Measurements from ENCODE around the gene ZNF317. TPM values are rescaled to one million over a fixed set of nuclear protein-coding genes. Genes with fewer than 3 reads are reported as not detected.

The ZNF317 gene
- 40.3 and 40.5 TPM in 2 replicates for total RNA-seq (ENCODE audit: low replicate concordance)
- long read RNA-seq, full-length matches to known transcripts: 43 of 66 reads
- long read RNA-seq, partial matches to known transcripts: 2 of 66 reads
- long read RNA-seq, other reads (novel, unspliced or antisense): 21 of 66 reads

DNA sequence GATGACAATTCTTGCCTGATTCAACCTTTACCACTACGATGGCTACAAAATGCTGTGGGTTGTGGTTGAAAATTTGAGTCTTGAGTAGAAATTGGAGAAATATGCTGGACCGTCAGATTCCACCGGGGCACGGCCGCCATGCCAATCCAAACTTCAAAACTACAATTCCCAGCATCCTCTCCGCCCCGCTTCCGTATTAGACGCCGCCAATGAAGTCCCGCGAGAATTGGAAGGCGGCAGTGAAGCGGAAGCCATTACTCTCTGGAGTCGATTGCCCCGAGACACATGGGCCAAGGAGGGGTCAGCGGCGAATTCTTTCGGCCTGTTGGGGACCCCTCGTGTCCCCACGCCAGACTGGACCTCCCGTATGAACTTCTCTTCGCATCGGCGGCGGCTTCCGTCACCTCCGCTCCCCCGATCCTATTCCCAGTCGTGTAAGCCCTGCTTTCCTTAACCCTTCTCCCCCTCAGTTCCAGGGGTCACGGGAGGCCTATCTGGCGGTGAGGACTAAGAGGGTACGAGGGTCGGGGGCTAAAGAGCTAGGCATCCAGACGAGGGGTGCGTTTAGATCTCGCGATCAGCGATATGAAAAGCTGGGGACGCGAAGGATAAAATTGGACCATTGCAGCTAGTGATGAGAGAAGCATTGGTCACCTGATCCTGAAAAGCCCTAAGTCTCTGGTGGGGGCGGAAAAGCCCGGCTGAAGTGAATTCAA, at the start of gene ZNF317:
Gene ZNF317, plus strand, starts transcription at position 239 of the 716 bp plus-strand sequence. CDS start 15,620 bp downstream, outside the sequence.
- peak; percentile 88 for DNase-seq (ENCODE audit: extremely low spot score, unreplicated experiment)
- H3K4me1 Mint-ChIP-seq (ENCODE audit: unreplicated experiment): peaks cover 17% of the 10 kb centered on the region
- TF ChIP-seq, protein P1, sequence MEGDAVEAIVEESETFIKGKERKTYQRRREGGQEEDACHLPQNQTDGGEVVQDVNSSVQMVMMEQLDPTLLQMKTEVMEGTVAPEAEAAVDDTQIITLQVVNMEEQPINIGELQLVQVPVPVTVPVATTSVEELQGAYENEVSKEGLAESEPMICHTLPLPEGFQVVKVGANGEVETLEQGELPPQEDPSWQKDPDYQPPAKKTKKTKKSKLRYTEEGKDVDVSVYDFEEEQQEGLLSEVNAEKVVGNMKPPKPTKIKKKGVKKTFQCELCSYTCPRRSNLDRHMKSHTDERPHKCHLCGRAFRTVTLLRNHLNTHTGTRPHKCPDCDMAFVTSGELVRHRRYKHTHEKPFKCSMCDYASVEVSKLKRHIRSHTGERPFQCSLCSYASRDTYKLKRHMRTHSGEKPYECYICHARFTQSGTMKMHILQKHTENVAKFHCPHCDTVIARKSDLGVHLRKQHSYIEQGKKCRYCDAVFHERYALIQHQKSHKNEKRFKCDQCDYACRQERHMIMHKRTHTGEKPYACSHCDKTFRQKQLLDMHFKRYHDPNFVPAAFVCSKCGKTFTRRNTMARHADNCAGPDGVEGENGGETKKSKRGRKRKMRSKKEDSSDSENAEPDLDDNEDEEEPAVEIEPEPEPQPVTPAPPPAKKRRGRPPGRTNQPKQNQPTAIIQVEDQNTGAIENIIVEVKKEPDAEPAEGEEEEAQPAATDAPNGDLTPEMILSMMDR (conservative IDR thresholded peaks at IDR 0.05): no peak
- peak within 1 kb of the TSS; percentile 96 for H3K4me3 Mint-ChIP-seq
- peak within 1 kb of the TSS; percentile 96 for H3K27ac Mint-ChIP-seq
- H3K36me3 Mint-ChIP-seq: peaks cover 25% of the 10 kb centered on the region
- H3K27me3 Mint-ChIP-seq: peaks cover 6% of the 10 kb centered on the region
- H3K9me3 Mint-ChIP-seq: peaks cover 6% of the 10 kb centered on the region

DNA sequence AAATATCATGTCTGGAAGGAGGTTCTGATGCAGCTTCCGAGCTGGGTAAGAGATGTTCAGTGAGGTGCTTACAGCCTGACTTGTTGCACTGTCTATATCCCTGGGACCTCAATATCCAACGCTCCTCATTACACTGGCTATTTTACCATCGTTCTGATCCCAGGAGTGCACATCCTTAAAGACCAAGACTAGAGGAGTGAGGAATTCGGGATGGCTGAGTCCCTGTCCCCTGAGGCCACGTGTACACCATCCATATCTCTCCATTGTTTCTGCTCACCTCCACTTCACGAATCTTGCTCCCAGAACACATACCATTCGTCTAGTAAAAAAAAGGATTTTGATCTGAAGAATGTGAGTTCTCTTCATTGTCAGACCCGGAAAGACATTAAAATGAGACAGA, 32.8 kb upstream of the ZNF317 start, which contains the start of gene OR7G2:
Gene OR7G2, minus strand, starts transcription at position 101 of the 400 bp plus-strand sequence. CDS start 4,232 bp downstream, outside the sequence.
- H3K4me1 Mint-ChIP-seq (ENCODE audit: unreplicated experiment): no peaks in the 10 kb centered on the region
- no peak for DNase-seq (ENCODE audit: extremely low spot score, unreplicated experiment)
- H3K27ac Mint-ChIP-seq: no peak within 1 kb of the TSS
- H3K36me3 Mint-ChIP-seq: no peaks in the 10 kb centered on the region
- H3K4me3 Mint-ChIP-seq: no peak within 1 kb of the TSS
- TF ChIP-seq, protein P1 (conservative IDR thresholded peaks at IDR 0.05): no peak
- peaks cover 11% of the 10 kb centered on the region for H3K9me3 Mint-ChIP-seq
- H3K27me3 Mint-ChIP-seq: peaks cover 3% of the 10 kb centered on the region

DNA sequence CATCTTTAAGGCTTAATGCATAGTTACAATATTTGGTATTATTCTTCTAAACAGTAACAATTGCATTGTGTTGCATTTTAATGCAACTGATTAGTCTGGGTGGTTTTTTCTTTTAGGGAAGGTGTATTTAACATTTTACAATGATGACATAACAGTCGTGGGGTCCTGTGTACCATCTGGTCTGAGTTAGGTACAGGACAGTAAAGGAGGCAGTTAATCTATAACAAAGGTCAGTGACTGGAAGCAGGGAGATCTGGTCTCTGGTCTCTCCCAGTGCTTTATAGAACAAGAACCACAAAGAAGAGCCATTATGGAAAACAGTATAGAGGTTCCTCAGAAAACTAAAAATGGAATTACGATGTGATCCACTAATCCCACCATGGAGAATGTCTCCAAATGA, 30.2 kb upstream of the ZNF317 start:
- H3K4me1 Mint-ChIP-seq (ENCODE audit: unreplicated experiment): no peaks in the 10 kb centered on the region
- H3K27me3 Mint-ChIP-seq: peaks cover 3% of the 10 kb centered on the region

DNA sequence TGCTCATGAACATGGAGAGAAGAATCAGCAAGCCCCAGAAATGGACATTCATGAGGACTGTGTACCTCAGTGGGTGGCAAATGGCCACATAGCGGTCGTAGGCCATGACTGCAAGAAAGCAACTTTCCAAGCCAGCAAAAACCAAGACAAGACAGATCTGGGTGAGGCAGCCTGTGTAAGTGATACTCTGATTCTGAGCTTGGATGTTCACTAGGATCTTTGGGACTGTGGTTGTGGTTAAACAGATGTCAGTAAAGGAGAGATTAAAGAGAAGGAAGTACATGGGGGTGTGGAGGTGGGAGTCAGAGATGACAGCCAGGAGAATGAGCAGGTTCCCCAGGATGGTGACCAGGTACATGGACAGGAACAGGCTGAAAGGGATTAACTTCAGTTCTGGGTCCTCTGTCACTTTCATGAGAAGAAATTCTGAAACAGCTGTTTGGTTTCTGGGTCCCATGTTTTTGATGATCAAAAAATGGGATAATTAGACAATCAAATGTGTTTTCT, 24.8 kb upstream of the ZNF317 start, which contains the start of gene OR7G1:
Gene OR7G1, minus strand, starts transcription at position 457 of the 507 bp plus-strand sequence. Its CDS starts 0 bp downstream, at position 457.
- no peaks in the 10 kb centered on the region for H3K36me3 Mint-ChIP-seq
- no peaks in the 10 kb centered on the region for H3K9me3 Mint-ChIP-seq
- TF ChIP-seq, protein P1 (conservative IDR thresholded peaks at IDR 0.05): no peak
- peaks cover 3% of the 10 kb centered on the region for H3K27me3 Mint-ChIP-seq
- no peaks in the 10 kb centered on the region for H3K4me1 Mint-ChIP-seq (ENCODE audit: unreplicated experiment)
- H3K27ac Mint-ChIP-seq: no peak within 1 kb of the TSS
- no peak for DNase-seq (ENCODE audit: extremely low spot score, unreplicated experiment)
- H3K4me3 Mint-ChIP-seq: no peak within 1 kb of the TSS

More for the DNA sequence above, 30.2 kb upstream of the ZNF317 start:
- H3K36me3 Mint-ChIP-seq: no peaks in the 10 kb centered on the region
- DNase-seq (ENCODE audit: extremely low spot score, unreplicated experiment): no peak
- no peak overlapping the region for H3K27ac Mint-ChIP-seq
- H3K9me3 Mint-ChIP-seq: peaks cover 5% of the 10 kb centered on the region
- H3K4me3 Mint-ChIP-seq: no peak overlapping the region
- TF ChIP-seq, protein P1 (conservative IDR thresholded peaks at IDR 0.05): no peak

DNA sequence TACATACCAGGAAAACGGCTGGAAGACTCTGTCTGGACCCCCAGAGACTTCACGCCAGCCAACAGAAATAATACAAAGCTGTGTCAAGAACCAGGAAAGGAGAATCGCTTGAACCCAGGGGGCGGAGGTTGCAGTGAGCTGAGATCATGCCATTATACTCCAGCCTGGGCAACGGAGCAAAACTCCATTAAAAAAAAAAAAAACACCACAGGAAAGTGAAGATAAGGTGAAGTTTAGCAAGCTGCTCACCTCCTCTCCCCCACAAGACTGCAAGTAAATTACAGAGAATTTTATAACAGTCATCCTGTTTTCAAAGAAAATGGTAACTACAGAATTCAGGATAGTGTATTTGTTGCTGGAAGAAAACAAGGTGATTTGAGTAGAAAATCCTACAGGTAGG, 23.6 kb upstream of the ZNF317 start:
- TF ChIP-seq, protein P1 (conservative IDR thresholded peaks at IDR 0.05): no peak
- Mint-ChIP-seq H3K9me3 (no peaks in the 10 kb centered on the region), H3K27me3 (peaks cover 3% of the 10 kb centered on the region), H3K36me3 (no peaks in the 10 kb centered on the region), H3K27ac (no peak overlapping the region), H3K4me3 (no peak overlapping the region), H3K4me1 (ENCODE audit: unreplicated experiment) (no peaks in the 10 kb centered on the region)
- no peak for DNase-seq (ENCODE audit: extremely low spot score, unreplicated experiment)

Measured in type B pancreatic cell (in vitro differentiated cells).